Upper lobe of left lung (tissue), 6 donors: ENCODE results near the gene RGS14. TPM values are rescaled to one million over a fixed set of nuclear protein-coding genes. Genes with fewer than 3 reads are reported as not detected.
"Not testable (repeated sequence)": the region's sequence is repeated elsewhere in the genome, so short reads cannot be mapped to it uniquely, and the experiment has no call there.

Experiments used
- ATAC-seq, 2 donors: fragments of 200-7000 bp; cut with Tn5 transposase; one replicate each; pipeline ENCODE4 v1.9.1; 2022; ENCODE audit warnings: mild to moderate bottlenecking in 2 of 2, moderate library complexity in 2 of 2; ENCODE audit not compliant: low FRiP score in 2 of 2
- DNase-seq, 2 donors: peaks; one replicate each; pipeline ENCODE4 v3.0.0-alpha.2; 2019 to 2020
- H3K27ac ChIP-seq, 4 donors: fragments of 200-600 bp; sonication (generic); one replicate each; pipeline ENCODE4 v1.5.1; 2016 to 2019
- H3K27me3 ChIP-seq, 4 donors: fragments of 200-600 bp; sonication (generic); one replicate each; pipeline ENCODE4 v1.5.1; 2017 to 2019
- H3K36me3 ChIP-seq, 4 donors: fragments of 200-600 bp; sonication (generic); one replicate each; pipeline ENCODE4 v1.5.1; 2016 to 2019
- H3K4me1 ChIP-seq, 4 donors: fragments of 200-600 bp; sonication (generic); one replicate each; pipeline ENCODE4 v1.5.1; 2018 to 2019
- H3K4me3 ChIP-seq, 4 donors: fragments of 200-600 bp; sonication (generic); one replicate each; pipeline ENCODE4 v1.5.1; 2017 to 2019; ENCODE audit warnings: mild to moderate bottlenecking in 2 of 4, moderate library complexity in 1 of 4
- H3K9me3 ChIP-seq, 4 donors: fragments of 200-600 bp; sonication (generic); one replicate each; pipeline ENCODE4 v1.5.1; 2018 to 2019
- CTCF ChIP-seq, 6 experiments: fragments of 450-650 bp in 4 of 6; fragments of 200-600 bp in 2 of 6; sonication (generic) in 2 of 6; IDR thresholded peaks; one replicate each; pipeline ENCODE4 v1.5.1; 2016 to 2019; ENCODE audit warnings: antibody characterized with exemption in 6 of 6
- EP300 ChIP-seq, 4 donors: sonication (generic); formaldehyde crosslinking; IDR thresholded peaks; one replicate each; pipeline ENCODE4 v1.5.1; 2017; ENCODE audit warnings: antibody characterized with exemption in 4 of 4, control low read depth in 2 of 4
- POLR2A ChIP-seq, 4 donors: fragments of 450-650 bp; IDR thresholded peaks; one replicate each; pipeline ENCODE4 v1.5.1; 2016 to 2017; ENCODE audit warnings: antibody characterized with exemption in 4 of 4, mild to moderate bottlenecking in 2 of 4
- POLR2AphosphoS5 ChIP-seq, 2 donors: sonication (generic); formaldehyde crosslinking; IDR thresholded peaks; one replicate each; pipeline ENCODE4 v1.5.1; 2017; ENCODE audit warnings: antibody characterized with exemption in 2 of 2
- WGBS, 2 donors: methylation state at CpG; one replicate each; pipeline ENCODE4 v1.1.5; 2017 to 2018; 5-methylcytosine and 5-hydroxymethylcytosine counted together
- total RNA-seq, 6 donors: library from RNA; depleted of rRNA in 4 of 6; stranded (reverse); fragments of >200 nt in 4 of 6; gene quantifications; one replicate each; pipeline versions ENCODE4 v1.1.0 to v1.2.1, GENCODE V29; 2016 to 2021
- donor health status: DM: no; HTN: no; CAD: no; lungs with moderate emphysema.
- donor health status: DM: no; HTN: yes; CAD: no; lungs with severe emphysema.

Gene RGS14
- total RNA-seq, 6 donors from 2014 or later = 11.9 to 39.1 (median 26.6) TPM

GRCh38 chr5:177339107-177339638 is 18.6 kb upstream of the RGS14 start:
- Histone ChIP-seq H3K36me3 (peaks cover 35 to 72% (median 55%) of the 10 kb centered on the region in 4 donors), H3K4me1 (peaks cover 0 to 12% (median 7%) of the 10 kb centered on the region in 4 donors), H3K27ac (peak overlapping the region in 3 of 4 donors; percentile 4 to 65 (median 8)), H3K9me3 (no peaks in the 10 kb centered on the region), H3K27me3 (no peaks in the 10 kb centered on the region), H3K4me3 (no peak overlapping the region)
- WGBS, 2 donors = 56 to 63% methylated on average over 7 to 11 of the region's 11 CpGs
- TF ChIP-seq CTCF (IDR thresholded peaks at IDR 0.05) (no peak), POLR2AphosphoS5 (IDR thresholded peaks at IDR 0.05) (no peak), POLR2A (IDR thresholded peaks at IDR 0.05) (no peak), EP300 (IDR thresholded peaks at IDR 0.05) (no peak)
- DNase-seq (no peak), ATAC-seq (no peak)

GRCh38 chr5:177343000-177343399 is 14.7 kb upstream of the RGS14 start:
- ATAC-seq, H3K9me3 ChIP-seq, DNase-seq, H3K27me3 ChIP-seq, H3K4me3 ChIP-seq, H3K27ac ChIP-seq: not testable (repeated sequence)
- Histone ChIP-seq H3K36me3 (peaks cover 7 to 49% (median 21%) of the 10 kb centered on the region in 4 donors), H3K4me1 (peaks cover 5 to 23% (median 11%) of the 10 kb centered on the region in 4 donors)
- 95 to 97% methylated on average over 14 of the region's 14 CpGs for WGBS, 2 donors

GRCh38 chr5:177343777-177344176 is 13.9 kb upstream of the RGS14 start:
- H3K4me1 ChIP-seq = peaks cover 5 to 26% (median 15%) of the 10 kb centered on the region in 4 donors
- H3K4me3 ChIP-seq = no peak overlapping the region
- H3K36me3 ChIP-seq = peaks cover 4 to 45% (median 13%) of the 10 kb centered on the region in 4 donors
- no peak overlapping the region for H3K27ac ChIP-seq
- H3K27me3 ChIP-seq = no peaks in the 10 kb centered on the region
- DNase-seq = no peak
- ATAC-seq = no peak
- WGBS, 2 donors = 96 to 98% methylated on average over 6 of the region's 6 CpGs
- TF ChIP-seq CTCF (IDR thresholded peaks at IDR 0.05) (no peak), EP300 (IDR thresholded peaks at IDR 0.05) (no peak), POLR2A (IDR thresholded peaks at IDR 0.05) (no peak), POLR2AphosphoS5 (IDR thresholded peaks at IDR 0.05) (no peak)
- no peaks in the 10 kb centered on the region for H3K9me3 ChIP-seq

- Histone ChIP-seq H3K4me1 (peaks cover 11 to 26% (median 23%) of the 10 kb centered on the region in 4 donors), H3K4me3 (no peak overlapping the region), H3K27me3 (no peaks in the 10 kb centered on the region), H3K27ac (no peak overlapping the region), H3K36me3 (peaks cover 4 to 53% (median 9%) of the 10 kb centered on the region in 4 donors), H3K9me3 (no peaks in the 10 kb centered on the region)
- DNase-seq = no peak
- TF ChIP-seq POLR2A (IDR thresholded peaks at IDR 0.05) = no peak
- no peak for TF ChIP-seq CTCF (IDR thresholded peaks at IDR 0.05)
- TF ChIP-seq POLR2AphosphoS5 (IDR thresholded peaks at IDR 0.05) = no peak
- no peak for TF ChIP-seq EP300 (IDR thresholded peaks at IDR 0.05)
- no peak for ATAC-seq
- 95 to 97% methylated on average over 6 of the region's 6 CpGs for WGBS, 2 donors
Observed at GRCh38 chr5:177344891-177345290, 12.8 kb upstream of the RGS14 start.

GRCh38 chr5:177346820-177347219 is 10.9 kb upstream of the RGS14 start:
- WGBS, 2 donors = 65 to 78% methylated on average over 4 of the region's 4 CpGs
- H3K4me1 ChIP-seq = peaks cover 22 to 40% (median 31%) of the 10 kb centered on the region in 4 donors

More at GRCh38 chr5:177346820-177347219, 10.9 kb upstream of the RGS14 start:
- no peak overlapping the region for H3K4me3 ChIP-seq
- DNase-seq (no peak), ATAC-seq (no peak)
- no peaks in the 10 kb centered on the region for H3K9me3 ChIP-seq
- peaks cover 4 to 41% (median 9%) of the 10 kb centered on the region in 4 donors for H3K36me3 ChIP-seq
- no peak for TF ChIP-seq EP300 (IDR thresholded peaks at IDR 0.05)
- TF ChIP-seq POLR2AphosphoS5 (IDR thresholded peaks at IDR 0.05) = no peak
- TF ChIP-seq POLR2A (IDR thresholded peaks at IDR 0.05) = no peak
- no peak for TF ChIP-seq CTCF (IDR thresholded peaks at IDR 0.05)
- no peaks in the 10 kb centered on the region for H3K27me3 ChIP-seq
- H3K27ac ChIP-seq = no peak overlapping the region
